Activated CD4-positive, alpha-beta T cell treated with anti-CD3 and anti-CD28 coated beads, Interleukin-2, Interleukin-6, amounts not matched to agents 100 ng/mL and 50 ng/mL, durations not matched to agents 16 hours and 8 hours (primary cell): ENCODE results near the gene C5AR2.
"Not testable (repeated sequence)": the region's sequence is repeated elsewhere in the genome, so short reads cannot be mapped to it uniquely, and the experiment has no call there.

Source experiments
- DNase-seq: peaks from one replicate; pipeline ENCODE4 v3.0.0-alpha.2; 2020

Gene C5AR2

DNA sequence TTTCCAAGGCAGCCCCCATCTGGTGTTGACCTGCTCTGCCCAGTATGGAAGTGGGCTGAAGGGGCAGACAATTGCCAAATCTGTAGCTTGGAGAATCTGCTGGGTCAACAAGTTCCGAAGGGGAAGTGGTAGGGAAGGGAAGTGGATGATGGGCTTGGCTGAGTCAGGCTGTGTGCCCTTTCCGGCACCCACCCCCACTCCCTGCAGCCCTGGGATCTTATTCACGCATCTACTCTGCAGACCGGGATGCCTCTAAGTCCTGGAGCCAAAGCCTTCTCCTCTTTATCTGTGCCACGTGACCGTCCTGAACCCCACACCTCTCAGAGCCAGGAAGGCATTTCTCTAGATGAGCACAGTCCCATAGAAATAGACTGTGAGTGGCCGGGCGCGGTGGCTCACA lies 7.5 kb upstream of the C5AR2 start:
- DNase-seq = no peak

DNA sequence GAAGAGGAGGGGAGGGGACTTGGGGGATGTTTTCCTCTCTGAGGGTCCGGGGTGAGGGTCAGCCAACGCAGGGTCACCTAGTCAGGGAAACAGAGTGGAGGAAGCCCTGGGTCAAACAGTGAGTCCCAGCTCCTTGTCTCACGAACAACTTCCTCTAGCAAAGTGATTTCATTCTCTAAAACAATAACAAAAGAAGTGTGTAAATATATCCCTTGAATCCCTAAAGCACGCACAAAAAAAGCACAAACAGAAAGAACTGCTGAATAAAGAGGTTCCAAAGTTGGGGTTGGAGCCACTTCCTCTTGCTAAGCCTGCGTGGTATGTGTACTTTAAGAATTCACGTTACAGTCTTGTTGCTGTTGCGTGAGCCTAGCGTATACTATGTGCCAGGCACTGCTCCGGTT lies 1.5 kb upstream of the C5AR2 start:
- no peak for DNase-seq

DNA sequence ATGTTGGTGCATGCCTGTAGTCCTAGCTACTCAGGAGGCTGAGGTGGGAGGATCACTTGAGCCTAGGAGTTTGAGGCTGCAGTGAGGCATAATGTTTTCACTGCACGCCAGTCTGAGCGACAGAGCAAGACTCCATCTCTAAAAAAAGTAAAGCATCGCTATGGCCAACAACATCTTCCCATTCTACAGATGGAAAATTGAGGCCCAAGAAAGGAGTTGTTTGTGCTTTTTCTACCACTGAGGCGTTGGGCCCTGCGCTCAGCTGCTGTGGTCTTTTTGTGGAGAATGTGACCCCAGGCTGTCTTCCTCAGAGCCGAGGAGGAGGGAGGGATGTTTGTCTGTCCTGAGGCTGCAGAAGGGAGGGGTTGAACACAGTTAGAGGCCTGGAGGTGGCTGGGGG lies 485 bp upstream of the C5AR2 start:
- DNase-seq = no peak

DNA sequence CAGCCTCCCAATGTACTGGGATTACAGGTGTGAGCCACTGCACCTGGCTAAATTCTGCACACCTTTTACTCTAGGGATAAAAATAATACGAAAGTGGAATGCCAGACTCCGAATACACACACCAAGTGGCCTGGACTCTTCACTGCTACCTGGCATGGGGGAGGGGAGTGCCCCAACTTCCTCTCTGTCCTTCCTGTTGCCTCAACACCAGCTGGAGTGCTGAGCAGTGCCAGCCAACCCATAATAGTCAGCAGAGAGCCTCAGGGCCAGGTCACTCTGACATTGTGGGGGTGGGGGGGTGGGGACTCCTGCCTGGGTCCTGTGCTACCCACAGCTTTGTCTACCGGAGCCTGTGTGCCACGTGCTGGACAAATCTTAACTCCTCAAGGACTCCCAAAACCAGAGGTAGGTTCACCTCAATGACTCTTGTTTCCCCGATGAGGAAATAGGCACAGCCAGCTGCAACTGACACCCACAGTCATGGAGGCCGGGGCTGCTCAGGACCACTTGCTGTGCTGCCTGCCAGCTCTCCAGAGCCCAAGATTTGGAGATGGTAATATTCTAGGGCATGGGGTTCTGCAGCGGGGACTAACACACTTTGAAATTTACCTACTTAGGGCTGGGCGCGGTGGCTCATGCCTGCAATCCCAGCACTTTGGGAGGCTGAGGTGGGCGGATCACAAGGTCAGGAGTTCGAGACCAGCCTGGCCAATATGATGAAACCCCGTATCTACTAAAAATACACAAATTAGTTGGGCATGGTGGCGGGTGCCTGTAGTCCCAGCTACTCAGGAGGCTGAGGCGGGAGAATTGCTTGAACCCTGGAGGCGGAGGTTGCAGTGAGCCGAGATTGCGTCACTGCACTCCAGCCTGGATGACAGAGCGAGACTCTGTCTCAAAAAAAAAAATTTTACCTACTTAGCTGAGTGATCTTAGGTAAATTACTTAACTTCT lies 5.1 kb downstream of the C5AR2 start:
- DNase-seq = peak; percentile 24

DNA sequence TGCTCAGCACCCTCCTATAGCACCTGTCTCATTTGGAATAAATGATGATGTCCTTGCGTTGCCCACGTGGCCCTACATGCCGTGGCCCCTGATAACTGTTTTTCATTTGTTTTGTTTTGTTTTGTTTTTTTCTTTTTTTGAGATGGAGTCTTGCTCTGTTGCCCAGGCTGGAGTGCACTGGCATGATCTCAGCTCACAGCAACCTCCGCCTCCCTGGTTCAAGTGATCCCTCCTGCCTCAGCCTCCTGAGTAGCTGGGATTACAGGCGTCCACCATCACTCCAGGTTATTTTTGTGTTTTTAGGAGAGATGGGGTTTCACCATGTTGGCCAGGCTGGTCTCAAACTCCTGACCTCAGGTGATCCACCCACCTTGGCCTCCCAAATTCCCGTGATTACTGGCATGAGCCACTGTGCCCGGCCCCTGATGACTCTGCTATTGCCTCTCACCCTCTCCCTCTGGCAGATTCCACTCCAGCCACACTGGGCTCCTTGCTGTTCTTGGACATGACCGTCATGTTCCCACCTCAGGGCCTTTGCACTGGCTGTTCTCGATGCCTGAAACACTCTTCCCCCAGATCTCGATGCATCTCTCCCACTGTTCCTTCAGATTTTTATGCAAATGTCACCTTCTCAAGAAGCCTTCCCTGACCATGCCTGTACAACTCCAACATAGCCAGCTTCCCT lies 7.4 kb downstream of the C5AR2 start:
- DNase-seq = no peak

DNA sequence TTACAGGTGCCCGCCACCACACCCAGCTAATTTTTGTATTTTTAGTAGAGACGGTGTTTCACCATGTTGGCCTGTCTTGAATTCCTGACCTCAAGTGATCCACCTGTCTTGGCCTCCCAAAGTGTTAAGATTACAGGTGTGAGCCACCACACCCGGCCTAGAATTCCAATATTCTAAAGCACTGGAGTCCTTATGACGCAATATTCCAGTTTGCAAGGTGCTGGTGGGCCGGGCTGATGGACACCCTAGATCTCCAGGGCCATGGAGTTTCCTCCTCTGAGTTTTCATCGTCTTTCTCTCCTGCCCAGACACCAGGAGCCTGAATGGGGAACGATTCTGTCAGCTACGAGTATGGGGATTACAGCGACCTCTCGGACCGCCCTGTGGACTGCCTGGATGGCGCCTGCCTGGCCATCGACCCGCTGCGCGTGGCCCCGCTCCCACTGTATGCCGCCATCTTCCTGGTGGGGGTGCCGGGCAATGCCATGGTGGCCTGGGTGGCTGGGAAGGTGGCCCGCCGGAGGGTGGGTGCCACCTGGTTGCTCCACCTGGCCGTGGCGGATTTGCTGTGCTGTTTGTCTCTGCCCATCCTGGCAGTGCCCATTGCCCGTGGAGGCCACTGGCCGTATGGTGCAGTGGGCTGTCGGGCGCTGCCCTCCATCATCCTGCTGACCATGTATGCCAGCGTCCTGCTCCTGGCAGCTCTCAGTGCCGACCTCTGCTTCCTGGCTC lies 8.7 kb downstream of the C5AR2 start:
- DNase-seq = no peak

DNA sequence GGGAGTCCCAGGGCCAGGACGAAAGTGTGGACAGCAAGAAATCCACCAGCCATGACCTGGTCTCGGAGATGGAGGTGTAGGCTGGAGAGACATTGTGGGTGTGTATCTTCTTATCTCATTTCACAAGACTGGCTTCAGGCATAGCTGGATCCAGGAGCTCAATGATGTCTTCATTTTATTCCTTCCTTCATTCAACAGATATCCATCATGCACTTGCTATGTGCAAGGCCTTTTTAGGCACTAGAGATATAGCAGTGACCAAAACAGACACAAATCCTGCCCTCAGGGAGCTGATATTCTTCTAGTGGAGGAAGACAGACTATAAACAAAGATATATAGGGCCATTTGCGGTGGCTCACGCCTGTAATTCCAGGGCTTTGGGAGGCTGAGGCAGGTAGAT lies 9.8 kb downstream of the C5AR2 start:
- no peak for DNase-seq

DNA sequence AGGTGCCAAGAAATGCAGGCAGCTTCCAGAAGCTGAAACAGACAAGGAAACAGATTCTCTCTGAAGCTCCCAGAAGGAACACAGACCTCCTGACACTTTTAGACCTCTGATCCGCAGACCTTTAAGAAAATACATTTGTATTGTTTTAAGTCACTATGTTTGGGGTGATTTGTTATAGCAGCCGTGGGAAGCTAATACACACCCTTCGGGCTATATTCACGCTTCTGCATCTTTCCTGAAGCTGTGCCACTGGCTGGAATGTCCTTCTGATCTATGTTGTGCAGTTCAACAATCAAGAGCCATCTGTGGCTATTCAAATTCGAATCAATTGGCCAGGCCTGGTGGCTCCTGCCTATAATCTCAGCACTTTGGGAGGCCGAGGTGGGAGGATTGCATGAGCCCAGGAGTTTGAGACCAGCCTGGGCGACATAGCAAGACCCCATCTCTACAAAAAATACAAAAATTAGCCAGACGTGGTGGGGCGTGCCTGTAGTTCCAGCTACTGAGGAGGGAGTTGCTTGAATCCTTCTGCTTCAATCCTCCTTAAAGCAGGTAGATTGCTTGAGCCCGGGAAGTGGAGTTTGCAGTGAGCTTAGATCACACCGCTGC lies 11.3 kb downstream of the C5AR2 start:
- no peak for DNase-seq

DNA sequence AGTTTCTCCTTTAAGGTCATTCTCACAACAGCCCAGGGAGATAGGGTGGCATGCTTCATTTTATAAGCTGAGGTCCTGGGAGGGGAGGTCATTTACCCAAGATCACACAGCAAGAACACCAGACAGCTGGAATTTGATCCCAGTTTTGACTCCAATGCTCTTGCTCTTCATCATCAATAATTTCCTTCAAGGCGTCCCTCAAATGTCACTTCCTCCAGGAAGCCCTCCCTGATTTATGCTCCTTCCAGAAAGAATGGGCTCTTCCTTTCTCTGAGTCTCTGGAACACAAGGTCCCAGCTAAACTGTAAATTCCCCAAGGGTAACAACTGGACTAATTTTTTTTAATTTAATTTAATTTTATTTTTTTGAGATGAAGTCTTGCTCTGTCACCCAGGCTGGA lies 12.4 kb downstream of the C5AR2 start:
- no peak for DNase-seq

DNA sequence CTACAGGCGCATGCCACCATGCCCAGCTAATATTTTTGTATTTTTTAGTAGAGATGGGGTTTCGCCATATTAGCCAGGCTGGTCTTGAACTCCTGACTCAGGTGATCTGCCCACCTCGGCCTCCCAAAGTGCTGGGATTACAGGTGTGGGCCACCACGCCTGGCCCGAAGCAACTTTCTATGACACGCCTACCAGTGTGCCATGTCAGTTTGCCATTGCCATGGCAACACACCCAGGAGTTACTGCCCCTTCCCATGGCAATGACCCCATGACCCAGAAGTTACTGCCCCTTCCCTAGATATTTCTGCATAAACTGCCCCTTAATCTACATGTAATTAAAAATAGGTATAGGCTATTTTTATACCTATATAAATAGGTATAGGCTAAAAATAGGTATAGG lies 14.0 kb downstream of the C5AR2 start:
- DNase-seq = not testable (repeated sequence)

DNA sequence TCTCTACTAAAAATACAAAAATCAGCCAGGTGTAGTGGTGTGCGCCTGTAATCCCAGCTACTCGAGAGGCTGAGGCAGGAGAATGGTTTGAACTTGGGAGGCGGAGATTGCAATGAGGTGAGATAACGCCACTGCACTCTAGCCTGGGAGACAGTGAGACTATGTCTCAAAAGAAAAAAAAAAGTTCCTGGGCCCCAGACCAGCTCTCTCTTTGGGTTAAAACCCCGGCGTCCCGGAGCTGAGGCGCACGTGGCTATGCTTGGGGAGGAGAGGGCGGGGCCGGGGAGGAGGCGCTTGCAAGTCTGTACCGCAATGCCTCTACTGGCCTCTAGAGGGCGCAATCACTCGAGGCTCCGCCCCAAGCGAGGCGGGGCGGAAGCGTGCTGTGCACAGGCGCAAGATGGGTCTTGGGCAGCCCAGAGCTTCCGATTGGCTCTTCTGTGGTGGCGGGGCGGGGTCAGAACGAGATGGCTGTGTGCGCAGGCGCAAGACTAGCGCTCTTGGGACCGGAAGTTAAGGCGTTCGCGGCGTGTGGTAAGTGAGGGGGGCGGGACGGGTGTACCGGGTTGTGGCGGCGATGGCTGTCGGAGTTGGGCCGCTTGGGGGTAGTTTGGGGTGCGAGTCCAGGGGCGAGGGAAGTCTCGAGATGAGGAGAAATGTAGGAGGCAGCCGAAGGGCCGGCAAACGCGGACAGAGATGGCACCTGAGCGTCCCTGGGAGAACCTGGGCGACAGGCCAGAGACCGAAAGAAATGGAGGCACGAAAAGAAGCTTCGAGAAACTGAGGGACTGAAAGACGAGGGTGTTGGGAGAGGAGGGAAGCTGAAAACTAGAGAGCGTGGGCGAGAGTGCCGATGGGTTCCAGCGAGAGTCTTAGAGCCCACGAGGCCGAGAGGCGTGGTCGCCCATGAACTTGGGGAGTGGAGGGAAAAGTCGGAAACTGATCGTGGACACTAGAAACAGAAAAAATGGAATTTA lies 17.1 kb downstream of the C5AR2 start, which contains the start of gene DHX34:
TSS of gene DHX34 (plus strand) at position 497 of the 977 bp plus-strand sequence. CDS start 3,716 bp downstream, outside the sequence.
- DNase-seq = peak; percentile 100

DNA sequence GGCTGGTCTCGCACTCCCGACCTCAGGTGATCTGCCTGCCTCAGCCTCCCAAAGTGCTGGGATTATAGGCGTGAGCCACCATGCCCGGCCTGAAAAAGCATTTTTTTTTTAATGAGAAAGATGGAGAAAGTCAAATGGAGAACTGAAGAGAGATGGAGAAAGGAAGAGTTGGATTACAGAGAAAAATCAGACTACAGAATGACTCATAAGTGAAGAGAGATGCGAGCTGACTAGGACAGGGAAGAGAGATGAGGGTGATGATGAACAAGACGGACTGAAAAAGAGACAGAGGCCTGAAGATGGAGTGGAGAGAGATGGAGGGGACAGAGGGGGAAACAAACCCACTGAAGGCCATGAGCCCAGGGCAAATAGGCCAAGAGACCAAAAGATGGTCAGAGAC lies 18.7 kb downstream of the C5AR2 start:
- DNase-seq = peak; percentile 35

DNA sequence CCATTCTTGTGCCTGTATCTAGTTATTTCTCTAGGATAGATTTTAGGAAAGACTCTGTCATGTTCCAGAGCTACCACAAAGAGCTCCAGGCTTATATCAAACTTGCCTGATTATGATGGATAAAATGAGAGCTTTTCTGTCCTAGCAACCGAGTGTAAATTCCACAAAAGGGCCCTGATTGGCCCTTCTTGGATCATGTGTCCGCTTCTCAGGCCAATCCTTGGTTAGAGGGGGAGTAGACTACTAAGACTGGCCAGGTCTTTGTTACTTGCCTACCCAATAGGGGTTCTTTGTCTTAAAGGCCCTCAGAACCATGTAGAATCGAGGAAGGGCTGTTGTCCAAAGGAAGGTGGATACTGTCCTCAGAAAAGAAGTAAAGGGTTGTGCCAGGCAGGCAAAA lies 19.6 kb downstream of the C5AR2 start:
- peak; percentile 21 for DNase-seq

DNA sequence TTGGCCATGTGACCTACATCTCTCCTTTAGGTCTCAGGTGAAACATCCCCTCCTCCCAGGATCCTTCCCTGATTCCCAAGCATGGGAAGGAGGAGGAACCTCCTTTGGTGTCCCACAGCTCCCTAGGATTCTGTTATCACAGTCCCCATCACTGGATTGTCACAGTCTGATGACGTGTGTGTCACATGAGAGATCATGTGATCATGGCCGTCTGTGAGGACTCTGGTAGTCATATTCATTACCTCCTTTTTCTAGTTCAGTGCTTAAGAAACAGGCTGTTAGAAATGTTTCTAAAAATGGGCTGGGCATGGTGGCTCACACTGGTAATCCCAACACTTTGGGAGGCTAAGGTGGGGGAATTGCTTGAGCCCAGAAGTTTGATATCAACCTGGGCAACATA lies 20.1 kb downstream of the C5AR2 start:
- DNase-seq = no peak

DNA sequence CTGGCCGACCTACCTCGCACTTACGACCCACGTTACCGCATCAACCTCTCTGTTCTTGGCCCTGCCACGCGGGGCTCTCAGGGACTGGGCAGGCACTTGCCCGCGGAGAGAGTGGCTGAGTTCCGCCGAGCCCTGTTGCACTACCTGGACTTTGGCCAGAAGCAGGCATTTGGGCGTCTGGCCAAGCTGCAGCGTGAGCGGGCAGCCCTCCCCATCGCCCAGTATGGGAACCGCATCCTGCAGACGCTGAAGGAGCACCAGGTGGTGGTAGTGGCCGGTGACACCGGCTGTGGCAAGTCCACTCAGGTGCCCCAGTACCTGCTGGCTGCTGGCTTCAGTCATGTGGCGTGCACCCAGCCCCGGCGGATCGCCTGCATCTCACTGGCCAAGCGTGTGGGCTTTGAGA lies 21.3 kb downstream of the C5AR2 start:
- no peak for DNase-seq

DNA sequence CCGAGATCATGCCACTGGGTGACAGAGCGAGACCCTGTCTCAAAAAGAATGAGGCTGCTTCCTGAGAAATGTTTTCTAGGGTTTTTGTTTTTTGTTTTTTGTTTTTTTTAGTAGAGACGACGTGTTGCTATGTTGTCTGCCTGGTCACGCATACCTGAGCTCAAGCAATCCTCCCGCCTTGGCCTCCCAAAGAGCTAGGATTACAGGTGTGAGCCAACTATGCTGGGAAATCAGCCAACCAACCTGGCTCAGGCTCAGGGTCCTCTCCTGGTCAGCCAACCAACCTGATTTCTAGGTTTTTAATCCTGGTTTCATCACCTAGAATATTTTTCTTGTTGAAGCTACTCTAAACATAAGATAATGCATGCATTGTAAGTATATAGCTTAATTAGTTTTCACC lies 24.9 kb downstream of the C5AR2 start:
- DNase-seq = no peak

DNA sequence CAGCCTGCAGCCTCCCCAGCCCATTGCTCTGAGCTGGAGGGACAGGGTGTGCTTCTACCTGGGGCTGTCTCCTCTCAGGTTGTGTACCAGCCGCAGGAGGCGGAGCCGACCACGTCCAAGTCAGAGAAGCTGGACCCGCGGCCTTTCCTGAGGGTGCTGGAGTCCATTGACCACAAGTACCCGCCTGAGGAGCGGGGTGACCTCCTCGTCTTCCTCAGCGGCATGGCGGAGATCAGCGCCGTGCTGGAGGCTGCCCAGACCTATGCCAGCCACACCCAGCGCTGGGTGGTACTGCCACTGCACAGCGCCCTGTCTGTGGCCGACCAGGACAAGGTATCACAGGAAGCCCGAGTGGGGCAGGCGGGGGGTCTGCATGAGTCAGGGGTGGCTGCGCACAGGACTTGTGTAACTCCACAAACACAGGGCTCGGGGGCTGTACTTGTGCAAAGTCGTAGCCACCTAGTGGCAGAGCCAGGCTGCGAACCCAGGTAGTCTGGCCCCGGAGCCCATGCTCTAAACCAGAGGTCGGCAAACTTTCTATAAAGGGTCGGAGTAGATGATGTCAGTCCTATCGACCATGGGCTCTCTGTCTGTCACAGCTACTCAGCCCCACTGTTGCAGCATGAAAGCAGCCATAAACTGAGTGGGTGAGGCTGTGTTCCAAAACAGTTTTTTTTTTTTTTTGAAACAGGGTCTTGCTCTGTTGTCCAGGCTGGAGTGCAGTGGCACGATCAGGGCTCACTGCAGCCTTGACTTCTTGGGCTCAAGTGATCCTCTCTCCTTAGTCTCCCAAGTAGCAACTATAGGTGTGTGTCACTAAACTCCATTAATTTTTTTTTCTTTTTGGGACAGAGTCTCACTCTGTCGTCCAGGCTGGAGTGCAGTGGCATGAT lies 26.1 kb downstream of the C5AR2 start:
- no peak for DNase-seq

DNA sequence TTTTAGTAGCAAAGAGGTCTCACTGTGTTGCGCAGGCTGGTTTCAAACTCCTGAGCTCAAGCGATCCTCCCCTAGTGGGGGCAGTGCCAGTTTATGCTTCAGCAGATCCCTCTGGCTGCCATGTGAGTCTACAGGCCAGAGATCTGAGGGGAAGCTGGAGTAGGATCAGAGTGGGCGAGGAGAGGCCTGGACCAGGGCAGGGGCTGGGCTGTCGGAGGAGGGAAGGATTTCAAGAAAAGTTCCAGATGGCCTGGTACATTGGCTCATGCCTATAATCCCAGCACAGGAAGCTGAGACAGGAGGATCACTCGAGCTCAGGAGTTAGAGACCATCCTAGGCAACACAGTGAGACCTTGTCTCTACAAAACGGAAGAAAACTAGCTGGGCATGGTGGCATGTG lies 27.0 kb downstream of the C5AR2 start:
- no peak for DNase-seq

DNA sequence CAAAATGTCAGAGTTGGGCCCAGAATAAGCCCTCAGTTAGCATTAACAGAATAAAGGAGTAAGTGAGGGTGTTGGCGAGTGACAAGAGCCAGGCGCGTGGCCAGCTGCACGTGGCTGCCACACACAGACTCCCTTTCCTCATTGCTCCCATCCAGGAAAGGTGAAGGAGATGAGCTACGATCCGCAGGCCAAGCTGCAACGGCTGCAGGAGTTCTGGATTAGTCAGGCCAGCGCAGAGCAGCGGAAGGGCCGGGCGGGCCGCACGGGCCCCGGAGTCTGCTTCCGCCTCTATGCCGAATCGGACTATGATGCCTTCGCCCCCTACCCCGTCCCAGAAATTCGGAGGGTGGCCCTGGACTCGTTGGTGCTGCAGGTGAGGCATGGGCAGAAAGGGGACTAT lies 30.3 kb downstream of the C5AR2 start:
- DNase-seq = no peak

DNA sequence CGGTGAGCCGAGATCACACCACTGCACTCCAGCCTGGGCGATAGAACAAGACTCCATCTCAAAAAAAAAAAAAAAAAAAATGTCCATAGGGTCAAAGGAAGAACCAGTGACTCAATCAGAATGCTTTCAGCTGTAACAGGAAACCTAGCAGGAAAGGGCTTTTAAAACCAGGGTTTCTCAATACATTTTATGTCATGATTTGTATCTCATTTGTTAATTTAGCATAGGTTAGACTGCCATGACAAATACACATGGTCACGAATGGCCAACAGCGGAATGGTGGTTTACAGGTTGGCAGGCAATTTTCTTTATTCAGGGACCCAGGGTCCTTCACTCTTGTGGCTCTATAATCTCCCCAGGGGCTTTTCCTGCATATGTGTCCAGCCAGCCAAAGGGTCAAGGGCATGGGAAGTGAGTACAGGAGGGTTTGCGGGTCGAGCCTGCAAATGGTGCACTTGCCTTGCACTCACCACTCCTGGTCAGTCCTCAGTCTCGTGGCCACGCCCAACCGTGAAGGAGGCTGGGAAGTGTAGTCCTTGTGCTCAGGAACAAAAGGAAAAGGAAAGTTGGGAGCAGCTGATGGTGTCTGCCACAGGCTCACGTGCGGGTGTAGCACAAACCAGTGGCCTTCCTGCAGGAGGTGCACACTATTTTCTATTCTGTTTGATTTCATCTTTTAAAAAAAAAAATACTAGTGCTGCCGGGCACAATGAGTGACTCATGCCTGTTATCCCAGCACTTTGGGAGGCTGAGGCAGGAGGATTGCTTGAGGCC lies 32.0 kb downstream of the C5AR2 start:
- DNase-seq = no peak
